GM21423 (cell line): ENCODE results near the gene TEKTIP1.

Experiments used
- ATAC-seq: cut with Tn5 transposase; IDR thresholded peaks from one replicate; pipeline ENCODE4 v1.9.1; 2021; ENCODE audit warnings: mild to moderate bottlenecking, moderate library complexity; ENCODE audit not compliant: unreplicated experiment

The TEKTIP1 gene

GRCh38 chr19:3538965-3539755, at the start of gene TEKTIP1:
Gene TEKTIP1 (plus strand): TSS chr19:3539174. CDS start chr19:3539178, 4 bp downstream.
- no peak for ATAC-seq

DNA sequence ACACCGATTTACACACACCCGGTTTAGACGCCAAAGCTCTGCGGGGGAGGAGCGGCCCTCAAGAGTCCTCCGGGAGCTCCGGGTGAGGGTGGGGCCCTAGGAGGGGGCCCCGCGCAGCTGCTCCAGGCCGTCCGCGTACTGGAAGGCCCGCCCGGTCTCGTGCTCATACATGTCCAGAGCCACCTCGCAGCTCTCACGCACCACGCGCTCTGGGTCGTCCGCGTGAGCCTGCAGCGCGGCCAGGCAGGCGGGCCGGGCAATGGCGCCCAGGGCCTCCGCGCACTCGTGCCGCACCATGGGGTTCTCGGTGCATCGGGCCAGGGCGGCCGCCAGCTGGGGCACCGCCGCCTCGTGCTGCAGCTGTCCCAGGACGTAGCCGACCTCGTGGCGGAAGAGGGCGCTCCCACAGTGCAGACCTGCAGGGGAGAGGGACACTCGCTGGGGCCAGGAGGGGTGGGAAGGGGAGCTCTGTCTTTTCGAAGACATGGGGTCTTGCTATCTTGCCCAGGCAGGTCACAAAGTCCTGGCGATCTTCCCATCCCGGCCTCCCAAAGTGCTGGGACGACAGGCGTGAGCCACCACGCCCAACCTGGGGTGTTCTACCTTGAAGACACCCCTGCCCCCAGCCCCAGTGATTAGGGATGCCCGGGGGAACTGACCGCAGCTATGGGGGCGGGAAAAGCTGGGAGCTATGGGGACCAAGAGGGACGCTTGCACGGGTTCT, 47.4 kb upstream of the TEKTIP1 start:
- ATAC-seq, result no peak

GRCh38 chr19:3492131-3492839, 46.7 kb upstream of the TEKTIP1 start:
- ATAC-seq, result no peak

- no peak for ATAC-seq
Measured at GRCh38 chr19:3492919-3493318, 46.1 kb upstream of the TEKTIP1 start.

DNA sequence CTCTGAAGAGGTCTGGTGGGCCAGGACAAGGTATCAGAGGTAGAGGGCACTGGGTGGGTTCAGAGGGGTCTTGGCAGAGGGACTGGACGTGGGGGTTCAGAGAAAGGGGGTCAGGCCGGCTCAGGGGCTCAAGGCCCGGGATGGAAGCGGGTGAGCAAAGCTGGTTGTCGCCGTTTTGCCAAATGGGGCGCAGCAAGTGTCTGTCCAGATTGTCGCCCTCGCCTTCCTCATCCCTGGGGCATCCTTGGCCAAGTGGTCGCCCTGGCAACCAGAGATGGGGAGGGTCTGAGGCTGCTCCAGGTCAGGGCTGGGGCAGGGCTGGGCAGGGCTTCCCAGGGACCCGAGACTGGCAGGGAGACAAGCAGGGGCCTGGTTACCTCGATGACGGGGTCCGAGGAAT, 45.3 kb upstream of the TEKTIP1 start:
- ATAC-seq, result no peak

DNA sequence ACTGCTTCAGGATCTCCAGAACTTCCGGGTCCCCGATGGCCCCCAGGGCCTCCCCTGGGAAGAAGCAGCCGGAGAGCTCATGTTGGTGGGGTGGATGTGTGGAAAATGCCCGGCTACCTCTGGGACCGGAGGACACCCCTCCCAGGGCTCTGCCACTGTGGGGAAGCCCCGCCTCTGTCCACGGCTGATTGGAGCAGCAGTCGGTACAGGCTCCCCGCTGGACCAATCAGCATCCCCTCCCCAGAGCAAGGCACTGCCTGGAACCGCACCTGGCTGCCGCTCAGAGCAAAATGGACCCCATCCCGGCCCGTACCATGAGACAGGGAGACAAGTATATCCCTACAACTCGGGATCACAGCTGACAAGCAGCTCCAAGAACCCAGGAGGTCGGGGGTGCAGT, 44.9 kb upstream of the TEKTIP1 start:
- ATAC-seq, result no peak

DNA sequence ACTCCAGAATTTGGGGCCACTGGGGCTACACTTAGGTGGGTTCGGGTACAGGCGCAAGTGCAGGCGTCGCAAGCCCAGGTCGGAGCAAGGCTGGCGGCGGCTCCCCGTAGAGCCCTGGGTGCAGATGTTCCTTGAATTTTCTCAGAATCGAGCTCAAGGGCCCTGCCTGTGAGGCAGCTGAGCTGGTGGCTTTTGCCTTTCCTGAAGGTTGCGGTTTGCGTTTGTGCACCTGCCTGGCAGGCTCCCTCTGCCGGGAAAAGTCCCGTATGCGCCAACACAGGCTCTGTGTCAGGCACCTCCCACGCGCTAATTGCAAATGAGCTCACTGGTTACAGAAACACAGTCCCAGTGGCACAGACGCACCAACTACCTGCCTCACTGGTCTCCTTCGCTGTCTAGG, 44.4 kb upstream of the TEKTIP1 start:
- ATAC-seq, result no peak

DNA sequence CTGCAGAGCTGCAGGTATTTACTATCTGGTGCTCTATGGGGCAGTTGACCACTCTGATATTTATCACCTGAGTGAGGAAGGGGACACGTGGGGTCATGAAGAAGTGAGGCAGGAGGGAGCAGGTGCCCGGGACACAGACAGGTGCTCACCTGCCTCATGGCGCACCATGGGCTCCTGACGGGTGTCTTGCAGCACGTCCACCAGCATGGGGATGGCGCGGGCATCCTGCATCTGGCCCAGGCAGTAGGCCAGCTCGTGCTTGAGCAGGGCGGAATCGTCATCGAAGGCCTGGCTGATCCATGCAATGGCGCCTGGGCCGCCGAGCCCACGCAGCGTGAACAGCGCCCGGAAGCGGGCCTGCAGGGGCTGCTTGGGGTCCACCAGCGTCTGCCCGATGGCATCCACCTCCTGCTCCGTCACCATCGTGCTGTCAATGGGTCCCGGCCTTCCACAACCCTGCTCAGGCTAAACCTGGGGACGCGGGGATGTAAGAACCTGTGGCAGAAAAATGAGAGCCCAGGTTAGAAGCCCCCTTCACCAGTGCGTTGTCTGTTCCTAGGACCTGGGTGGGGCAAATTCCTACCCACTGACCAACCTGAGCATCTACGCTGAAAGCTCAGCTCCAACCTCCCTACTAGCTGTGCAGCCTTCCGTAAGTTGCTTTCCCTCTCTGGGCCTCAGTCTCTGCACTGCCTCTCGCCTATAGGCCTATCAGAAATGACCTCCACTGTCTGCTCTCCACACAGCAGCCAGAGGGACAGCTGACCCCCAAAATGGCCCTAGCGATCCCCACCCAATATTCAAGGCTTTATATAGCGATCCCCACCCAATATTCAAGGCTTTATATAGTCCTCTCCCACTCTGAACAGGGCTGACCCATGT, 42.3 kb upstream of the TEKTIP1 start:
- no peak for ATAC-seq

DNA sequence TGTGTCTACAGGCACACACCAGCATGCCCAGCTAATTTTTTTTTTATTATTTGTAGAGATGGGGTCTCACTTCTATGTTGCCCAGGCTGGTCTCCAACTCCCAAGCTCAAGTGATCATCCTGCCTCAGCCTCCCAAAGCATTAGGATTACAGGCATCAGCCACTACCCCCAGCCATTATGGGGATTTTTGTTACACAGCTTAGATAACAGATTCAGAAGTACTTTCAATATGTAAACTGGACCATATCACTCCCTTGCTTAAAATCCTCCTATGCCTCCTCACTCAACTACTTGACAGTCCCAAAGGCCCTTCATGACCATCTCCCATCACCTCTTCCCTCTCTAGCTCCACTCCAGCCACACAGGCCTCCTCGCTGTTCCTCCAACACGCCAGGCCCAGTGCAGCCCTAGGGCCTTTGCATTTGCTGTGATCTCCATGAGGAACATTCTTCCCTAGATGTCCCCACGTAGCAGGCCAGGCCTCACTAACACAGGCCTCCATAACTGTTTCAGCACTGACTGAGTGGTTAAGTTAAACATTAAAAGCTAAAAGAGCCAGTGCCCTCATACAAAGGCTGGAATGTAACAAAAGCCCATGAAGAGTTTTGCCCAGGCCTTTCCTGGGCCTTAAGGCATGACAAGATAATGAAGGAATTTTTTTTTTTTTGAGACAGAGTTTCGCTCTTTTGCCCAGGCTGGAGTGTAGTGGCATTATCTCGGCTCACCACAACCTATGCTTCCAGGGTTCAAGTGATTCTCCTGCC, 41.0 kb upstream of the TEKTIP1 start:
- no peak for ATAC-seq

- ATAC-seq, result no peak
Measured at GRCh38 chr19:3499738-3500428, 39.1 kb upstream of the TEKTIP1 start.

DNA sequence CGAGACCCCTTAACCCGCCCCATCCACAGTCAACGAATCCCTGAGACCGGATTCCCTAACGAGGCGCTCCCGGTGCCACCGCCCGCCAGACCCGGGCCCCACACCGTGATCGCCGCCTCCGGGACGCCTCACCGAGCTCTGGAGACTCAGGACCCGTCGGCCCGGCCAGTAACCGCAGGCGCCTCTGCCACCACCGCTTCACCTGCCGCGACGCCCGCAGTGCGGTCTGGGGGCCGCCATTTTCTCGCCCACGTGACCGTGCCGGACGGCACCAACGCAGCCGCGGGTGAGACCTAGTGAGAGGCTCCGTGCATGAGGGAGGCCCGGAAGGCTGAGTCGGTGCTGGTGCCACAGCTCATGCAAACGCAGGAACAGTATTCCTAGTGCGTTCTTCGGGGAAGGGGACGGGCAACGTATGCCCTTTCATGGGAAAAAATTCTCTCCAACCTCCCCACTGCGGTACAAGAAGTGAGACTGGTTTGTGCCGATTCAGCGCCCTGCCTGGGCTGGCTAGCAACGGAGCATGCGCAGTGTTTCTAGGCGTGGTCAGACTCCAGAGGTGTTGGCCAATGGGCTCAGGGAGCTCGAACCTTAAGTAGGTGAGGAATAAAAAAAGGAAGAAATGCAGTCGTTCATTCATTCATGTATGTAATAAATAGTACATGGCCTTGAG, 38.4 kb upstream of the TEKTIP1 start, which contains the start of gene DOHH:
Gene DOHH (minus strand): TSS at position 246 of the 673 bp plus-strand sequence. CDS start 3,860 bp downstream, outside the sequence.
- peak; percentile 73 for ATAC-seq

GRCh38 chr19:3501780-3502179, 37.2 kb upstream of the TEKTIP1 start:
- no peak for ATAC-seq

- ATAC-seq, result no peak
Measured at GRCh38 chr19:3503036-3503572, 35.9 kb upstream of the TEKTIP1 start.

DNA sequence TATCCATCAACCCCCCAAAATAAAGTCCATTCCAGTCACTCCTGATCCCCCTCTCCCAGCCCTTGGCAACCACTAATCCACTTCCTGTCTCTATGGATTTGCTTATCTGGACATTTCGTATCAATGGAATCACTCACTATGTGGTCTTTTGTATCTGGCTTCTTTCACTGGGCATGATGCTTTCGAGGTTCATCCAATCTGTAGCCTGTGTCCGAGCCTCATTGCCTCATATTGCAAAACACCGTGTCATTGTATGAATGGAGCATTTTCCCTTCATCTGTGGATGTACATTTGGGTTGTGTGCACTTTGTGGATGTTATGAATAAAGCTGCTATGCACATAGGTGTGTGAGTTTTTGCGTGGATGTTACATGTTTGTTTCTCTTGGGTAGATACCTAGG, 34.2 kb upstream of the TEKTIP1 start:
- ATAC-seq, result no peak

- ATAC-seq, result peak; percentile 87
Measured at GRCh38 chr19:3505598-3506383, 33.2 kb upstream of the TEKTIP1 start, which contains the start of gene FZR1. Gene FZR1 (plus strand): TSS chr19:3506311. CDS start chr19:3522990, 16,679 bp downstream.

GRCh38 chr19:3506384-3507340, 32.3 kb upstream of the TEKTIP1 start:
- peak; percentile 45 for ATAC-seq
